Measurements from ENCODE around the gene FKBP15.
A peak's percentile ranks its signal among the peaks of the same experiment; 100 is the strongest.

The FKBP15 gene

DNA sequence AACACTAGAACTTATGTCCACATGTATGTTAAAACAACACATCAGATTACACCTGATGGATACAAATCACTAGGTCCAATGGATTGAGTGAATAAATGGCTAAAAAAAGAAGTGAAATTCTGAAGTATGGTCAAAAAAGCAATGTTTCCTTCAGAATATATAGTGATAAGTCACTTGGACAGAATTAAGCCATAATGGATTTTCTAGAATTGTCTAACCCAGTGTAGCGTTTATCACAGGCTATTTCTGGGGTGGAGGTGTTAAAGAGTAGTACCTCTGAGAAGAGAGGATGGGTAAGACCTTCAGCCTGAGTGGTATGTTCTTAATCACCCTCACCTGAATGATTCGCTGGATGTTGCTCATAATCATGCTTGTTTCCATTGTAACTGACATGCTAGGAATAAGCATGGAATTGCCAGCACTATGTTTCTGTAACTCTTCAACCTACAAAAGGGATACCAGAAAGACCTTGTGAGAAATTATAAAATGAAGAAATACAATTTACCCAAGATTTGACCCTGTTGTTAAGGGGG, 37.1 kb downstream of the FKBP15 start:
- DNase-seq (ENCODE audit: low spot score) = no peak

DNA sequence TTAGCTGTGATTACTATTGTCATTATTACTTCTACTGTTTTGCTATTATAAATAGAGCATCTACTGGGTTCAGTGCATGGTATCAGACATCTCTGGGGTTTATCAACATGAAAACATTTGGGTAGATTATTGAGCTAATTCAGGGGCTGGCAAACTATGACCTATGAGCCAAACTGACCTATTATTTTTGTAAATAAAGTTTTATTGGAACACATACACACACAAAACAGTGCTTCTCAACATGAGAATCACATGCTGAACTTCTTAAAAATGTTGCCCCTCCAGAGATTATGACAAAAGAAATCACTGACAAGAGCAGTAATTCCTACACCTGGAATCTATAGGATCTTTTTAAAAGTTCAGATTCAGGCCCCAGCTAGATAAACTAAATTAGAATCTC, 39.9 kb downstream of the FKBP15 start:
- DNase-seq (ENCODE audit: low spot score) = no peak

- DNase-seq (ENCODE audit: low spot score) = no peak
Observed at GRCh38 chr9:113179839-113180238, 41.2 kb downstream of the FKBP15 start.

DNA sequence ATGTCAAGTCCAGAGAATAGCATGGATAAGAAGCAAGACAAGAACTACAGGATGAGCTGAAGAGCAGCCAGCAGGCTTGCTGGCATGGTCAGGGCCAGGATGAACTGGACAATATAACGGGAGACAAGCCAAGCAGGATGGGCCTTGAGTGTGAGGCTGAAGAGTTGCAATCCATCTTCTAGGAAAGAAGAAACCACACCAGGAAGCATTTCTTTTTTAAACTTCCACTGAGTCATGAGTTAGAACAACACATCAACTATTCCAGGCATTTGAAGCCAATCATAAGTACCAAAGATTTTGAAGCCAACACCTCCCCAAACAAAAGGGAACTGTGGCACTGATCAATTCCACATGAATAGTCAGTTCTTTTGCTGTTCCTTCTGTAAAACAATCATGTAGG, 43.0 kb downstream of the FKBP15 start:
- no peak for DNase-seq (ENCODE audit: low spot score)

DNA sequence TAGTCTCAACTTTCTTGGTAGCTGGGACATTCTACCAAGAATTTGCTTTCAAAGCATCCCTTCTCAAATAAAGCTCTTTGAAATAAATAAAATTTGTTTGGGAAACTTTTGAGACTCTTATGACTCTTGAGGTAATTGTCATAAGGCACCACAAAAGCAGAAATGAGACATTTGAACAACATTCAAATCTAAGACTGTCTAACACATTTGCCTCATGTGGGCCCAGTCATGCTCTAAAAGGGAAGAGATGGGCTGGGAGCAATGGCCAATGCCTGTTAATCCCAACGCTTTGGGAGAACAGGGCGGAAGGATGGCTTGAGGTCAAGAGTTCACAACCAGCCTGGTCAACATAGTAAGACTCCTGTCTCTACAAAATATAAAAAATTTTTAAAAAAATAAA, 43.8 kb downstream of the FKBP15 start:
- no peak for DNase-seq (ENCODE audit: low spot score)

GRCh38 chr9:113176803-113177202, 44.3 kb downstream of the FKBP15 start:
- no peak for DNase-seq (ENCODE audit: low spot score)

GRCh38 chr9:113173341-113173740, 47.7 kb downstream of the FKBP15 start:
- no peak for DNase-seq (ENCODE audit: low spot score)

DNA sequence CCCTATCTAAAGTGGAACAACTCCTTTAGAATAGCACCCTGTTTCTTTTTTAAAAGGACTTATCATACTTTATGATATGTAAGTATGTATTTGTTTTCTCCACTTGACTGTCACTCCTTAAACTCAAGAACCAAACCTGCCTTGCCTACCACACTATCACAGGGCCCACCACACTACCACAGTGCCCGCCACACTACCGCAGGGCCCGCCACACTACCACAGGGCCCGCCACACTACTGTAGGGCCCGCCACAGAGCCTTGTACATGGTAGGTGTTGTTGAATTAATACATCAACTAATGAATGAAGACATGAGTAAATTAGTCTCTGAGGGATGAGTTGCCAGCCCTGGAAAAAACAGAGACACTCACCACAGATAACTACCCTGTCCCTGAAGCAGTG, 52.3 kb downstream of the FKBP15 start:
- no peak for DNase-seq (ENCODE audit: low spot score)

- no peak for DNase-seq (ENCODE audit: low spot score)
Observed at GRCh38 chr9:113166039-113166438, 55.0 kb downstream of the FKBP15 start.

DNA sequence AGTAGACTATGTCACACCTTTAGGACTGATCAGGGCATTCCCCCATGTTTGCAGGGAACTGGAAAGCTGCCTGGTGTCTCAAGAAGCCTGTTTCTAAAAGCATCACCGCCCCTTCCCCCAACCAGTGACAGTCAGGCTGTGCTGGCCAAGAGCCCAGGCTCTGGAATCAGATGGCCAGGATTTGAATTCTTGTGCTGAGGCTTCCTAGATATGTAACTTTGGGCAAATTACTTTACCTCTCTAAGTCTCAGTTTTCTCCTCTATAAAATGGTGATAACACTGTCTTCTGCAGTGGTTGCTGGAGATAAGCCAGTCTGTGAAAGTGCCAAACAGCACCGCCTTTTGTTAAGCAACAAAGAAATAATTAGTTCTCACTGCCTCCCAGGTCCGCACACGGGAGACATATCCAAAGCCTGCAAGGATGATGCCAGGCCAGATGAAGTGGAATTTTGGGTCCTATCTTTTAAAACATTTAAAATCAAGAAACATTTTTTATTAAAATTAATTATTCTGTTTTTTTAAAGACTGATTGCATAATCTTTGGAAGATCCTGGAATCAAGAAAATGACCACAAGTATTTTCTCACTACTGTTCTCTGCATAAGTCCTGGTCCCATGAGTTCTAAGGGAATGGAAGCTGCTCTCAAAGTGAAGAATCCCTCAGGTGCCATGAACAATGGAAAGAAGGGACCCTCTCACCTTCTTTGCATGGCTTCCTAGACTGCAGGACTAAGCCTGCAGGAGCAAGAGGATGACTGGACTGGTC, 56.4 kb downstream of the FKBP15 start:
- no peak for DNase-seq (ENCODE audit: low spot score)

GRCh38 chr9:113163001-113163400, 58.1 kb downstream of the FKBP15 start:
- DNase-seq (ENCODE audit: low spot score) = no peak

- DNase-seq (ENCODE audit: low spot score) = no peak
Observed at GRCh38 chr9:113160571-113160970, 60.5 kb downstream of the FKBP15 start.

GRCh38 chr9:113158446-113158845, 62.6 kb downstream of the FKBP15 start:
- DNase-seq (ENCODE audit: low spot score) = no peak

DNA sequence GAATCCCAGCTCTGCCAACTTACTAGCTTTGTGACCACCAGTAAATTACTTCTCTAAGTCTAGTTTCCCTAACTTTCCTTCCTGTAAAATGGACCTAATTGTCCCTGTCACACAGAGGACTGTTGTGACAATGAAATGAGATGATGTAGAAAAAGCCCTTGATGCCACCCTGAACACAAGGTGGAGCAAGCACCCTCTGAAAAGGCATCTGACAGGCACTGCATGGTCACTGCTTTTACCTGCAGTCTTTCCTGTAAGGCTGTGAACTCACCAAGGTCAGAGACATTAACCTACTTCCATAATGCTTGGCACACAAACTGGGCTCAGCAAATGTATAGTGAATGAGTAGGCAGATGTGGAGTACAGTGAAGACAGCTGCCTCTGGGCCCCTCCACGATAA, 64.2 kb downstream of the FKBP15 start:
- DNase-seq (ENCODE audit: low spot score) = no peak

DNA sequence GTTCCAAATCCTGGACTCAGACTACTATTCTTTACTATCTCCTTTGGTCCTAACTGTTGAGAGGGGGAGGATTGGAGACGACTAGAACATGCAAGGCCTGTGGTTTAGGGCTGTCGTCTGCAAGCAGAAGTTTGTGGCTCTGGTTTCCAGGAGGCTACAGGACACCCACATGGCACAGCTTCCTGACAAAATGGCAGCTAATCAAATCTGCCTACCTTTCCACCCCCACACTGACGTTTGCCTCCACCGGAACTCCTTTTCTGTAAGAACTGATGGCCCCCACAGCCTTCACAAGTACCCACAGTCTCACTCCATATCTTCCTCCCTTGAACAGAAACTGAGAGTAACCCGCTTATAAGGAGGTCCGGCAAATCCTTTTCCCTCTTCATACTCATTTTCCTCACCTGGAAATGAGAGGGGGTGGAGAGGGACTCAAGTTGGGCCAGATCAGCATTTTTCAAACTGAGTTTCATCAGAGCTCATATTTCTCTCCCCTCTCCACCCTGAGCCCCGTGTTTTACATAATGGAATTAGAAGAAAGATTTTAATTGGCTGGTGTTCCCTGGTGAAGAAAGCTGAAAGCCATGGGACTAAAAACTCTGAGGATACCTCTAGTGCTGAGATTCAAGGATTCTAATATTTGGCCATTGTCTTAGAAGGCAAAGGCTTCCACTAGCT, 65.0 kb downstream of the FKBP15 start:
- DNase-seq (ENCODE audit: low spot score) = no peak

- no peak for DNase-seq (ENCODE audit: low spot score)
Observed at GRCh38 chr9:113154946-113155345, 66.1 kb downstream of the FKBP15 start.

DNA sequence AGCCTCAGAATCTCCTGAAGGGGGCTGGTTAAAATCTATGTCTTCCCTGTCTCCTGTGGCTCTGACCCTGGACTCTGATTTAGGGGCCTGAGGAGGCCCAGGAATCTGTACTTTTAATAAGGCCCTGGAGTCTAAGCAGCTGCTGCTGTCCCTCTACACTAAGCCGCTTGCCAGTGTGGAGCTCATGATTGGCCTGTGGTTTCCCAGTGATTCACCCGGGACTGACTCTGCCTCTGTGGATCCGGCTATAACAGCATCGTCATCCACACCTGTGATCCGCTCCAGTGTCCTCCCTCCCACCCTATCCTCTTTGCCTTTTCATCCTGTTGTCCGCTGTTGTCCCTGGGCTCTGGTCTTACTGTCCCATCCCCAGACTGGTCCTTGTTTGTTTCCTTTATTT, 66.6 kb downstream of the FKBP15 start:
- no peak for DNase-seq (ENCODE audit: low spot score)

GRCh38 chr9:113153599-113153998, 67.5 kb downstream of the FKBP15 start:
- no peak for DNase-seq (ENCODE audit: low spot score)

GRCh38 chr9:113152699-113153098, 68.4 kb downstream of the FKBP15 start:
- no peak for DNase-seq (ENCODE audit: low spot score)

GRCh38 chr9:113151696-113152630, 69.1 kb downstream of the FKBP15 start:
- no peak for DNase-seq (ENCODE audit: low spot score)

DNA sequence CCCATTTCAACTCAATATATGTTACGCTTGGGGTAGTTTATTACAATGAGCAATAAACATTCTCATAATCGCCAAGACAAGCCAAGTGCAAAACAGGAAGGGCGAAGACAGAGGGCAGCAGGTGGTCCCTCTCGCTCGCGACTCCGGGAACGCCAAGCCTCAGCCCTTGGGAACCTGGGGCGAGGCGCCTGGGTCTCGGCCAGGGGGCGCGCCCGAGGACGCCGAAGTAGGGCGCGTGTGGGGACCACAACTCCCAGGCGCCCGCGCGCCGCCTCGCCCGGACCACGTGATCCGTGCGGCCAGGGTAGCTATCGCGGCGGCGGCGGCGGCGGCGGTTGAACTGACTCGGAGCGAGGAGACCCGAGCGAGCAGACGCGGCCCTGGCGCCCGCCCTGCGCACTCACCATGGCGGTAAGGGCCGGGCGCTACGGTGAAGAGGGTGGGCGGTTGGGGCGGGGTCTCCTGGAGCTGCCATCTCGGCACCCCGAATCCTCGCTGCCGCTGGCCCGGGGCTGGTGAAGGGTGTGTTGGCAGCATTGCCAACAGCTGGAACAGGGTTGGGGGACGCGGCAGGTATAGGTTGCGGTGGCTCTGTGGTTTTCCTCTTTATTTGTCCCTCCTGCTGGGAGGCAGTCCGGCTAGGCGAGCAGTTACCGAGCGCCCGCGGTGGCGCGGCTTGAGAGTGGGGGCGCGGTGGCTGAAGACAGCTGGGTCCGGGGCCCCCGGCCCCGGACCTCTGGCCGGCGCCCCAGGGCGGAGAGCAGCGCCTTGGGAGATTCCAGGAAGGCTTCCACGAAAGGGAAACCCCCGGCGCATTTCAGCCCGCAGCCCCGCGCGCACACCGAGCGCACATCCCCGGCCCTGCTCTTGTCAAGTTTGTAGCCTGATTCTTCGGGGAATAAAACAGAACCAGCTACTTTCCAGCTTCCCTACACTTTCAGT, 70.1 kb downstream of the FKBP15 start, which contains the start of gene SLC31A2:
Gene SLC31A2, plus strand, starts transcription at position 338 of the 942 bp plus-strand sequence. Its CDS starts 68 bp downstream, at position 406.
- peak; percentile 88 for DNase-seq (ENCODE audit: low spot score)
